CD4-positive, alpha-beta T cell treated with Interleukin-6 for 4 hours (primary cell): Measurements from ENCODE around the gene SIRPD.

Experiments used
- DNase-seq: peaks from one replicate; pipeline ENCODE4 v3.0.0-alpha.2; 2020; ENCODE audit warnings: mixed read lengths

Gene SIRPD

GRCh38 chr20:1491860-1492642 is 65.5 kb downstream of the SIRPD start:
- no peak for DNase-seq

- no peak for DNase-seq
Observed at GRCh38 chr20:1491281-1491840, 66.1 kb downstream of the SIRPD start, which contains the start of gene SIRPB2. TSS of gene SIRPB2 (minus strand) at chr20:1491420. CDS start at chr20:1491359, 61 bp downstream.

GRCh38 chr20:1490643-1491195 is 66.8 kb downstream of the SIRPD start:
- no peak for DNase-seq

- no peak for DNase-seq
Observed at GRCh38 chr20:1489764-1490436, 67.6 kb downstream of the SIRPD start.

- DNase-seq: no peak
Observed at GRCh38 chr20:1489325-1489724, 68.2 kb downstream of the SIRPD start.

GRCh38 chr20:1486566-1486965 is 70.9 kb downstream of the SIRPD start:
- no peak for DNase-seq

- no peak for DNase-seq
Observed at GRCh38 chr20:1484438-1485116, 72.9 kb downstream of the SIRPD start.
